MM.1S (cell line): ENCODE results near the gene LINGO3.

Experiments used
- DNase-seq: peaks from one replicate; pipeline ENCODE4 v3.0.0-alpha.2; 2015
- H2AFZ ChIP-seq: fragments of 300-600 bp; sonication (generic); 2 replicates; pipeline ENCODE4 v1.6.0; 2016; ENCODE audit warnings: antibody characterized with exemption, low read length
- H3F3A ChIP-seq: fragments of 300-600 bp; sonication (generic); 2 replicates; pipeline ENCODE4 v1.6.1; 2016; ENCODE audit warnings: mild to moderate bottlenecking, antibody characterized with exemption, low read length, moderate library complexity, mixed read lengths; ENCODE audit not compliant: insufficient read depth
- H3K27ac ChIP-seq: fragments of 300-600 bp; sonication (generic); 2 replicates; pipeline ENCODE4 v1.5.1; 2016; ENCODE audit warnings: mild to moderate bottlenecking, low read length
- H3K27me3 ChIP-seq: fragments of 300-600 bp; sonication (generic); replicated peaks from 2 replicates; pipeline ENCODE4 v1.6.0; 2016; ENCODE audit warnings: low read length; ENCODE audit not compliant: insufficient read depth
- H3K36me3 ChIP-seq: fragments of 300-600 bp; sonication (generic); replicated peaks from 2 replicates; pipeline ENCODE4 v1.6.1; 2016; ENCODE audit warnings: mild to moderate bottlenecking, low read length, mixed read lengths; ENCODE audit not compliant: insufficient read depth
- H3K4me1 ChIP-seq: fragments of 300-600 bp; sonication (generic); 2 replicates; pipeline ENCODE4 v1.6.1; 2016; ENCODE audit warnings: low read length, mixed read lengths
- H3K4me2 ChIP-seq: fragments of 300-600 bp; sonication (generic); 2 replicates; pipeline ENCODE4 v1.6.0; 2016; ENCODE audit warnings: low read depth, low read length
- H3K4me3 ChIP-seq: fragments of 300-600 bp; sonication (generic); 2 replicates; pipeline ENCODE4 v1.5.1; 2016; ENCODE audit warnings: low read length, mixed read lengths
- H3K79me2 ChIP-seq: fragments of 300-600 bp; sonication (generic); 2 replicates; pipeline ENCODE4 v1.6.1; 2016; ENCODE audit warnings: mixed run types, low read length, mixed read lengths
- H3K9ac ChIP-seq: fragments of 300-600 bp; sonication (generic); 2 replicates; pipeline ENCODE4 v1.6.1; 2016; ENCODE audit warnings: low read length, mixed read lengths
- H3K9me2 ChIP-seq: fragments of 300-600 bp; sonication (generic); replicated peaks from 2 replicates; pipeline ENCODE4 v1.6.1; 2016; ENCODE audit warnings: mild to moderate bottlenecking, low read length, mixed read lengths; ENCODE audit not compliant: insufficient read depth
- H3K9me3 ChIP-seq: fragments of 300-600 bp; sonication (generic); replicated peaks from 2 replicates; pipeline ENCODE4 v1.6.1; 2016; ENCODE audit warnings: mild to moderate bottlenecking, low read length, mixed read lengths; ENCODE audit not compliant: insufficient read depth
- H4K20me1 ChIP-seq: fragments of 300-600 bp; sonication (generic); 2 replicates; pipeline ENCODE4 v1.6.1; 2016; ENCODE audit warnings: mild to moderate bottlenecking, low read length, moderate library complexity, mixed read lengths; ENCODE audit not compliant: insufficient read depth
- CTCF ChIP-seq: fragments of 300-600 bp; sonication (generic); IDR thresholded peaks from 2 replicates; pipeline ENCODE4 v1.5.1; 2016; ENCODE audit warnings: antibody characterized with exemption, low read length, mixed read lengths
- EZH2 ChIP-seq: fragments of 300-600 bp; sonication (generic); optimal IDR thresholded peaks from 2 replicates; pipeline ENCODE3; 2017; ENCODE audit warnings: low read depth, mild to moderate bottlenecking, antibody characterized with exemption, low read length, mixed read lengths
- EZH2phosphoT487 ChIP-seq: fragments of 300-600 bp; sonication (generic); IDR thresholded peaks from 2 replicates; pipeline ENCODE4 v1.6.1; 2018; ENCODE audit warnings: antibody characterized with exemption, low read length

The LINGO3 gene

GRCh38 chr19:2354670-2355069 lies 46.7 kb upstream of the LINGO3 start:
- no peaks in the 10 kb centered on the region for H3K9me2 ChIP-seq
- TF ChIP-seq EZH2 (no peak), CTCF (no peak), EZH2phosphoT487 (no peak)
- H3K36me3 ChIP-seq, result no peaks in the 10 kb centered on the region; the same call in 1 of the 2 replicates
- H3F3A ChIP-seq, result no peaks in the 10 kb centered on the region
- H2AFZ ChIP-seq, result no peak overlapping the region
- H4K20me1 ChIP-seq, result no peaks in the 10 kb centered on the region
- no peak overlapping the region for H3K4me3 ChIP-seq
- no peak overlapping the region for H3K4me2 ChIP-seq
- H3K79me2 ChIP-seq, result no peaks in the 10 kb centered on the region
- H3K27me3 ChIP-seq, result peaks cover 14% of the 10 kb centered on the region
- H3K9ac ChIP-seq, result no peak overlapping the region
- no peak for DNase-seq
- no peak overlapping the region for H3K27ac ChIP-seq
- H3K9me3 ChIP-seq, result no peaks in the 10 kb centered on the region
- H3K4me1 ChIP-seq, result no peaks in the 10 kb centered on the region

GRCh38 chr19:2353887-2354592 lies 46.1 kb upstream of the LINGO3 start:
- Histone ChIP-seq H3K4me3 (no peak overlapping the region), H2AFZ (no peak overlapping the region), H3K79me2 (no peaks in the 10 kb centered on the region), H3K36me3 (no peaks in the 10 kb centered on the region; the same call in 1 of the 2 replicates), H3K9ac (no peak overlapping the region), H3K27me3 (peaks cover 11% of the 10 kb centered on the region; the same call in 1 of the 2 replicates), H3K27ac (no peak overlapping the region), H3K4me1 (no peaks in the 10 kb centered on the region), H3K9me2 (no peaks in the 10 kb centered on the region), H4K20me1 (no peaks in the 10 kb centered on the region), H3K4me2 (no peak overlapping the region), H3K9me3 (no peaks in the 10 kb centered on the region), H3F3A (no peaks in the 10 kb centered on the region)
- TF ChIP-seq EZH2phosphoT487, result no peak
- no peak for TF ChIP-seq CTCF
- TF ChIP-seq EZH2, result no peak
- no peak for DNase-seq

GRCh38 chr19:2353159-2353886 lies 45.4 kb upstream of the LINGO3 start:
- no peaks in the 10 kb centered on the region for H3K9me2 ChIP-seq
- no peaks in the 10 kb centered on the region for H3F3A ChIP-seq
- DNase-seq, result no peak
- no peaks in the 10 kb centered on the region for H3K4me1 ChIP-seq
- TF ChIP-seq EZH2 (no peak), EZH2phosphoT487 (no peak), CTCF (no peak)
- no peak overlapping the region for H2AFZ ChIP-seq
- H3K27me3 ChIP-seq, result peaks cover 3% of the 10 kb centered on the region; the same call in 1 of the 2 replicates
- no peak overlapping the region for H3K4me2 ChIP-seq
- no peaks in the 10 kb centered on the region; the same call in 1 of the 2 replicates for H3K36me3 ChIP-seq
- no peaks in the 10 kb centered on the region for H3K79me2 ChIP-seq
- no peaks in the 10 kb centered on the region for H3K9me3 ChIP-seq
- H3K27ac ChIP-seq, result no peak overlapping the region
- no peak overlapping the region for H3K4me3 ChIP-seq
- H3K9ac ChIP-seq, result no peak overlapping the region
- no peaks in the 10 kb centered on the region for H4K20me1 ChIP-seq
